GM12878 (cell line): ENCODE results near the gene CCDC68. TPM values are rescaled to one million over a fixed set of nuclear protein-coding genes. Genes with fewer than 3 reads are reported as not detected.

ENCODE experiments used
- ATAC-seq: fragments of 200-7000 bp; cut with Tn5 transposase; 3 replicates; pipeline ENCODE4 v1.9.1; 2020; ENCODE audit warnings: mild to moderate bottlenecking, moderate library complexity
- BruUV-seq: library from RNA; stranded (reverse); fragments of 400-500 nt; replicated peaks from 2 replicates; lab custom pipeline; 2021; lab: Mats Ljungman, UMichigan
- CTCF ChIA-PET: fragments of 300-600 bp; sonication (Branson Sonifier 250); formaldehyde crosslinking; extraction: SDS; loops from one replicate; lab custom pipeline; 2021; ENCODE audit warnings: inconsistent platforms; lab: Yijun Ruan, JAX
- POLR2A ChIA-PET: fragments of 350-600 bp; formaldehyde crosslinking; extraction: SDS; loops from one replicate; lab custom pipeline; 2021; ENCODE audit warnings: inconsistent platforms; lab: Charles Lee
- RAD21 ChIA-PET: fragments of 300-600 bp; sonication (Branson Sonifier 250); formaldehyde crosslinking; loops from one replicate; lab custom pipeline; 2023; ENCODE audit warnings: antibody characterized with exemption; ENCODE audit not compliant: unreplicated experiment; lab: Charles Lee
- SMC1A ChIA-PET: fragments of 300-600 bp; sonication (Branson Sonifier 250); formaldehyde crosslinking; loops from one replicate; lab custom pipeline; 2023; ENCODE audit not compliant: unreplicated experiment, uncharacterized antibody; lab: Charles Lee
- DNase-seq: peaks from one replicate; pipeline ENCODE4 v3.0.0-alpha.2; 2011; ENCODE audit warnings: low read depth, low spot score
- FAIRE-seq: peaks from 3 replicates; lab custom pipeline; 2011; peaks lifted over from hg19 to GRCh38; lab: Jason Lieb, UNC
- H2AFZ ChIP-seq: 2 replicates; pipeline ENCODE4 v1.6.0; 2011; ENCODE audit warnings: low read depth, low read length, control low read depth; ENCODE audit not compliant: control insufficient read depth
- H3K27ac ChIP-seq: 2 replicates; pipeline ENCODE4 v1.5.1; 2011; ENCODE audit warnings: control low read depth; ENCODE audit not compliant: control insufficient read depth, insufficient read depth
- H3K27me3 ChIP-seq, 2 experiments: replicated peaks in 1 of 2; 2 replicates each; pipeline versions ENCODE4 v1.6.0 to v1.6.1; 2011; ENCODE audit warnings: low read length in 1 of 2; ENCODE audit not compliant: control insufficient read depth in 2 of 2, insufficient read depth in 2 of 2
- H3K36me3 ChIP-seq, 2 experiments: 2 replicates each; pipeline ENCODE4 v1.5.1; 2011; ENCODE audit warnings: low read length in 1 of 2; ENCODE audit not compliant: control insufficient read depth in 2 of 2, insufficient read depth in 2 of 2
- H3K4me1 ChIP-seq: 2 replicates; pipeline ENCODE4 v1.6.1; 2011; ENCODE audit warnings: mild to moderate bottlenecking, low read length, moderate library complexity, mixed read lengths; ENCODE audit not compliant: control insufficient read depth, insufficient read depth
- H3K4me2 ChIP-seq: 2 replicates; pipeline ENCODE4 v1.6.0; 2011; ENCODE audit warnings: control low read depth; ENCODE audit not compliant: control insufficient read depth, insufficient read depth
- H3K4me3 ChIP-seq: fragments of 200-600 bp; sonication (generic); 2 replicates; pipeline ENCODE4 v1.5.1; 2016
- H3K79me2 ChIP-seq: 2 replicates; pipeline ENCODE4 v1.6.0; 2011; ENCODE audit warnings: low read length; ENCODE audit not compliant: control insufficient read depth, insufficient read depth
- H3K9ac ChIP-seq: 2 replicates; pipeline ENCODE4 v1.8.0; 2011; ENCODE audit warnings: low read length, control low read depth, mixed read lengths; ENCODE audit not compliant: control insufficient read depth, insufficient read depth
- H3K9me3 ChIP-seq: replicated peaks from 3 replicates; pipeline ENCODE4 v1.5.1; 2011; ENCODE audit warnings: mild to moderate bottlenecking, low read length; ENCODE audit not compliant: control insufficient read depth, insufficient read depth
- H4K20me1 ChIP-seq: 2 replicates; pipeline ENCODE4 v1.6.0; 2011; ENCODE audit not compliant: control insufficient read depth, insufficient read depth
- CBX3 ChIP-seq: fragments of 200-600 bp; sonication (generic); IDR thresholded peaks from 2 replicates; pipeline ENCODE4 v1.6.1; 2016; ENCODE audit warnings: low read depth, borderline replicate concordance
- EED ChIP-seq: sonication (generic); IDR thresholded peaks from 2 replicates; pipeline ENCODE4 v1.6.1; 2016; ENCODE audit warnings: antibody characterized with exemption, low read depth
- LARP7 ChIP-seq: fragments of 450-650 bp; IDR thresholded peaks from 2 replicates; pipeline ENCODE4 v1.6.1; 2017; ENCODE audit warnings: mild to moderate bottlenecking
- POLR2AphosphoS5 ChIP-seq: IDR thresholded peaks from 2 replicates; pipeline ENCODE4 v1.6.1; 2011; ENCODE audit warnings: mild to moderate bottlenecking, low read length, inconsistent platforms
- SIX5 ChIP-seq: IDR thresholded peaks from 2 replicates; pipeline ENCODE4 v1.6.1; 2011; ENCODE audit warnings: mild to moderate bottlenecking, low read depth, low read length, moderate library complexity; ENCODE audit not compliant: severe bottlenecking
- SMC3 ChIP-seq: IDR thresholded peaks from 2 replicates; pipeline ENCODE4 v1.6.1; 2011; ENCODE audit warnings: low read length, improper control_type of control experiment, borderline replicate concordance
- SPI1 ChIP-seq: IDR thresholded peaks from 2 replicates; pipeline ENCODE4 v1.6.1; 2011; ENCODE audit warnings: low read depth, mild to moderate bottlenecking, low read length, moderate library complexity, borderline replicate concordance; ENCODE audit not compliant: insufficient read depth
- SREBF1 ChIP-seq: IDR thresholded peaks from 2 replicates; pipeline ENCODE4 v1.6.1; 2012; ENCODE audit warnings: mild to moderate bottlenecking, low read length
- STAT1 ChIP-seq: fragments of 450-650 bp; conservative IDR thresholded peaks from 2 replicates; pipeline ENCODE4 v1.6.1; 2014; ENCODE audit warnings: antibody characterized with exemption, mild to moderate bottlenecking
- ZNF217 ChIP-seq: fragments of 450-650 bp; IDR thresholded peaks from 2 replicates; pipeline ENCODE4 v1.6.1; 2017; ENCODE audit warnings: antibody characterized with exemption, mild to moderate bottlenecking
- WGBS: methylation state at CpG from one replicate; pipeline ENCODE4 v1.1.6; 2016; ENCODE audit warnings: low lambda C conversion rate; ENCODE audit not compliant: insufficient replicate concordance, insufficient coverage; ENCODE audit errors: missing lambda C conversion rate; 5-methylcytosine and 5-hydroxymethylcytosine counted together
- in situ Hi-C: fragments of 300-500 bp; cut with MboI; formaldehyde crosslinking; loops from 9 replicates; pipeline ENCODE4 v1.14.3; 2018; ENCODE audit warnings: mixed read lengths
- intact Hi-C: fragments of 100-400 bp; cut with micrococcal nuclease; formaldehyde crosslinking; loops from one replicate; pipeline ENCODE4 v1.14.2; 2022; ENCODE audit not compliant: unreplicated experiment
- polyA plus RNA-seq, 11 experiments: library from polyadenylated mRNA; depleted of rRNA in 4 of 11; unstranded in 6 of 11; stranded (reverse) in 5 of 11; fragments of >200 nt; fragmentation: Nextera tagmentation in 4 of 11; fragmentation: Illumina TruSeq in 1 of 11; extraction: Ambion mirVana in 4 of 11; extraction: Trizol in 1 of 11; gene quantifications; 1 replicate in 1 of 11; 2 replicates in 10 of 11; pipeline versions ENCODE4 v1.2.1 to v1.2.3, GENCODE V29; 2011 to 2016; ENCODE audit warnings: inconsistent platforms in 2 of 11, missing spikeins in 2 of 11, low read depth in 1 of 11
- total RNA-seq, 4 experiments: library from RNA; depleted of rRNA in 3 of 4; stranded (reverse); fragments of >200 nt in 3 of 4; fragmentation: Illumina TruSeq in 1 of 4; extraction: Trizol in 1 of 4; gene quantifications; 2 replicates each; pipeline versions ENCODE4 v1.2.1 to v1.2.3, GENCODE V29; 2013 to 2021
- TF ChIP-seq, protein P1 (sequence below): fragments of 450-650 bp; IDR thresholded peaks from 2 replicates; pipeline ENCODE4 v1.6.1; 2017; ENCODE audit warnings: mild to moderate bottlenecking, moderate library complexity
- TF ChIP-seq, protein P2 (sequence below): fragments of 450-650 bp; IDR thresholded peaks from 2 replicates; pipeline ENCODE4 v1.6.1; 2017; ENCODE audit warnings: mild to moderate bottlenecking, low read depth, inconsistent platforms; ENCODE audit not compliant: poor library complexity, severe bottlenecking
- TF ChIP-seq, protein P3 (sequence below): fragments of 450-650 bp; IDR thresholded peaks from 2 replicates; pipeline ENCODE4 v1.6.1; 2017; ENCODE audit warnings: borderline replicate concordance

Gene CCDC68
- total and polyA plus RNA-seq, 10 of the 15 experiments (the other 5 are each of a cell fraction or from before 2014, with no cell fraction given), result 0.04 TPM; not detected in 9

DNA sequence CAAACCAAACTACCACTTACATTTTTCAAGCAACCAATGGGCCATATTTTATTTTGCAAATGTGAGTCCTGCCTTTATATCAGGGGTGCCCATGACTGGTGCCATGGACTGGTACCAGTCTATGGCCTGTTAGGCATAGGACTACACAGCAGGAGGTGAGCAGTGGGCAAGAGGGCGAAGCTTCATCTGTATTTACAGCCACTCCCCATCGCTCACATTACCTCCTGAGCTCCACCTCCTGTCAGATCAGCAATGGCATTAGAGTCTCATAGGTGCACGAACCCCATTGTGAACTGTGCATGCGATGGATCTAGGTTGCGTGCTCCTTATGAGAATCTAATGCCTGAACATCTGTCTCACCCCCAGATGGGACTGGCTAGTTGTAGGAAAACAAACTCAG lies 53.6 kb downstream of the CCDC68 start (continued):
- TF ChIP-seq, protein P1, sequence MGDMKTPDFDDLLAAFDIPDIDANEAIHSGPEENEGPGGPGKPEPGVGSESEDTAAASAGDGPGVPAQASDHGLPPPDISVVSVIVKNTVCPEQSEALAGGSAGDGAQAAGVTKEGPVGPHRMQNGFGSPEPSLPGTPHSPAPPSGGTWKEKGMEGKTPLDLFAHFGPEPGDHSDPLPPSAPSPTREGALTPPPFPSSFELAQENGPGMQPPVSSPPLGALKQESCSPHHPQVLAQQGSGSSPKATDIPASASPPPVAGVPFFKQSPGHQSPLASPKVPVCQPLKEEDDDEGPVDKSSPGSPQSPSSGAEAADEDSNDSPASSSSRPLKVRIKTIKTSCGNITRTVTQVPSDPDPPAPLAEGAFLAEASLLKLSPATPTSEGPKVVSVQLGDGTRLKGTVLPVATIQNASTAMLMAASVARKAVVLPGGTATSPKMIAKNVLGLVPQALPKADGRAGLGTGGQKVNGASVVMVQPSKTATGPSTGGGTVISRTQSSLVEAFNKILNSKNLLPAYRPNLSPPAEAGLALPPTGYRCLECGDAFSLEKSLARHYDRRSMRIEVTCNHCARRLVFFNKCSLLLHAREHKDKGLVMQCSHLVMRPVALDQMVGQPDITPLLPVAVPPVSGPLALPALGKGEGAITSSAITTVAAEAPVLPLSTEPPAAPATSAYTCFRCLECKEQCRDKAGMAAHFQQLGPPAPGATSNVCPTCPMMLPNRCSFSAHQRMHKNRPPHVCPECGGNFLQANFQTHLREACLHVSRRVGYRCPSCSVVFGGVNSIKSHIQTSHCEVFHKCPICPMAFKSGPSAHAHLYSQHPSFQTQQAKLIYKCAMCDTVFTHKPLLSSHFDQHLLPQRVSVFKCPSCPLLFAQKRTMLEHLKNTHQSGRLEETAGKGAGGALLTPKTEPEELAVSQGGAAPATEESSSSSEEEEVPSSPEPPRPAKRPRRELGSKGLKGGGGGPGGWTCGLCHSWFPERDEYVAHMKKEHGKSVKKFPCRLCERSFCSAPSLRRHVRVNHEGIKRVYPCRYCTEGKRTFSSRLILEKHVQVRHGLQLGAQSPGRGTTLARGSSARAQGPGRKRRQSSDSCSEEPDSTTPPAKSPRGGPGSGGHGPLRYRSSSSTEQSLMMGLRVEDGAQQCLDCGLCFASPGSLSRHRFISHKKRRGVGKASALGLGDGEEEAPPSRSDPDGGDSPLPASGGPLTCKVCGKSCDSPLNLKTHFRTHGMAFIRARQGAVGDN, result no peak
- TF ChIP-seq, protein P2, sequence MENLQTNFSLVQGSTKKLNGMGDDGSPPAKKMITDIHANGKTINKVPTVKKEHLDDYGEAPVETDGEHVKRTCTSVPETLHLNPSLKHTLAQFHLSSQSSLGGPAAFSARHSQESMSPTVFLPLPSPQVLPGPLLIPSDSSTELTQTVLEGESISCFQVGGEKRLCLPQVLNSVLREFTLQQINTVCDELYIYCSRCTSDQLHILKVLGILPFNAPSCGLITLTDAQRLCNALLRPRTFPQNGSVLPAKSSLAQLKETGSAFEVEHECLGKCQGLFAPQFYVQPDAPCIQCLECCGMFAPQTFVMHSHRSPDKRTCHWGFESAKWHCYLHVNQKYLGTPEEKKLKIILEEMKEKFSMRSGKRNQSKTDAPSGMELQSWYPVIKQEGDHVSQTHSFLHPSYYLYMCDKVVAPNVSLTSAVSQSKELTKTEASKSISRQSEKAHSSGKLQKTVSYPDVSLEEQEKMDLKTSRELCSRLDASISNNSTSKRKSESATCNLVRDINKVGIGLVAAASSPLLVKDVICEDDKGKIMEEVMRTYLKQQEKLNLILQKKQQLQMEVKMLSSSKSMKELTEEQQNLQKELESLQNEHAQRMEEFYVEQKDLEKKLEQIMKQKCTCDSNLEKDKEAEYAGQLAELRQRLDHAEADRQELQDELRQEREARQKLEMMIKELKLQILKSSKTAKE, result no peak
- TF ChIP-seq SMC3 (no peak), SPI1 (no peak)

DNA sequence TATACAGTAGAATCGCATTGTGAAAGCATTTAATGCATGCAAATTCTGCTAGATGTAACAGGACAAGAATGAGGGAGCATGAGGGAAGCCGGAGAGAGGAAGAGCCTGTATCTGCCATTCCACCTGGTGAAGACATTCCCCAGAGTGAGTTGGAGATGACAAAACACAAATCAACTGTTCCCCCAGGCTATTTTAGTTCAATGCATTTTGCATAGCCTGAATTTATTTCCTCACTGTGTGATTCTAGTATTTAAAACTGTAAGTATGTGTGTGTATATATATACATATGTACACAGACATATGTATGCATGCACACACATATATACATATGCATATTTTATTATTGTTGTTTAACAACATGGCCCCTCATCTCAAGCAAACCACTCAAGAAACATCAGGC lies 54.7 kb downstream of the CCDC68 start:
- CTCF ChIA-PET, result no interaction called here
- WGBS, result 0% methylated on average over 2 of the region's 2 CpGs
- ATAC-seq, result no peak
- Histone ChIP-seq H3K4me2 (no peak overlapping the region), H3K79me2 (no peaks in the 10 kb centered on the region), H3K36me3 (no peaks in the 10 kb centered on the region)
- FAIRE-seq, result no peak
- POLR2A ChIA-PET, result no interaction called here
- TF ChIP-seq SREBF1 (no peak), SIX5 (no peak), CBX3 (no peak), ZNF217 (no peak), POLR2AphosphoS5 (no peak), STAT1 (no peak), EED (no peak), LARP7 (no peak)
- TF ChIP-seq, protein P3, sequence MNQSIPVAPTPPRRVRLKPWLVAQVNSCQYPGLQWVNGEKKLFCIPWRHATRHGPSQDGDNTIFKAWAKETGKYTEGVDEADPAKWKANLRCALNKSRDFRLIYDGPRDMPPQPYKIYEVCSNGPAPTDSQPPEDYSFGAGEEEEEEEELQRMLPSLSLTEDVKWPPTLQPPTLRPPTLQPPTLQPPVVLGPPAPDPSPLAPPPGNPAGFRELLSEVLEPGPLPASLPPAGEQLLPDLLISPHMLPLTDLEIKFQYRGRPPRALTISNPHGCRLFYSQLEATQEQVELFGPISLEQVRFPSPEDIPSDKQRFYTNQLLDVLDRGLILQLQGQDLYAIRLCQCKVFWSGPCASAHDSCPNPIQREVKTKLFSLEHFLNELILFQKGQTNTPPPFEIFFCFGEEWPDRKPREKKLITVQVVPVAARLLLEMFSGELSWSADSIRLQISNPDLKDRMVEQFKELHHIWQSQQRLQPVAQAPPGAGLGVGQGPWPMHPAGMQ, result no peak
- TF ChIP-seq, all 136 proteins: peak for 0
- no TSS peak for BruUV-seq
- RAD21 ChIA-PET, result no interaction called here
- no peaks in the 10 kb centered on the region for H3K4me1 ChIP-seq
- no peak overlapping the region for H2AFZ ChIP-seq
- intact Hi-C loops (no loop called here), in situ Hi-C loops (no loop called here)
- H3K27ac ChIP-seq, result no peak overlapping the region
- H3K27me3 ChIP-seq, result no peaks in the 10 kb centered on the region
- DNase-seq, result no peak
- H4K20me1 ChIP-seq, result no peaks in the 10 kb centered on the region
- SMC1A ChIA-PET, result no interaction called here
- H3K4me3 ChIP-seq, result no peak overlapping the region
- H3K9me3 ChIP-seq, result no peaks in the 10 kb centered on the region
- H3K9ac ChIP-seq, result no peak overlapping the region
